Panc1 (cell line): ENCODE data around the gene RTL5.

Experiments
- CTCF ChIP-seq: fragments of 450-650 bp; IDR thresholded peaks from 2 replicates; pipeline ENCODE4 v1.5.1; 2017; ENCODE audit warnings: mild to moderate bottlenecking
- POLR2AphosphoS5 ChIP-seq: IDR thresholded peaks from 2 replicates; pipeline ENCODE4 v1.6.1; 2012; ENCODE audit warnings: mild to moderate bottlenecking, low read depth, low read length, moderate library complexity
- REST ChIP-seq, 2 experiments: IDR thresholded peaks; 2 replicates each; pipeline ENCODE4 v1.6.1; 2011 to 2012; ENCODE audit warnings: low read depth in 2 of 2, control low read depth in 1 of 2, low read length in 1 of 2, mild to moderate bottlenecking in 1 of 2, moderate library complexity in 1 of 2; ENCODE audit not compliant: insufficient read depth in 1 of 2
- SIN3A ChIP-seq: IDR thresholded peaks from 2 replicates; pipeline ENCODE4 v1.6.1; 2012; ENCODE audit warnings: low read depth, mild to moderate bottlenecking, low read length, moderate library complexity, borderline replicate concordance; ENCODE audit not compliant: insufficient read depth
- TCF7L2 ChIP-seq: IDR thresholded peaks from 2 replicates; pipeline ENCODE4 v1.6.1; 2011; ENCODE audit warnings: mild to moderate bottlenecking, low read depth, low read length, inconsistent platforms

GRCh38 chrX:72101597-72102037 is 30.1 kb downstream of the RTL5 start:
- TF ChIP-seq CTCF (no peak), SIN3A (no peak), POLR2AphosphoS5 (no peak), REST (IDR thresholded peaks at IDR 0.05; ENCODE audit: insufficient read depth in 1 of 2, low read depth in 2 of 2, low read length in 1 of 2) (no peak), TCF7L2 (no peak)
